Epithelial cell of proximal tubule (primary cell): ENCODE measurements around the gene ULK2. TPM values are rescaled to one million over a fixed set of nuclear protein-coding genes. Genes with fewer than 3 reads are reported as not detected.
A peak's percentile ranks its signal among the peaks of the same experiment; 100 is the strongest.

Source experiments
- DNase-seq: peaks from one replicate; pipeline ENCODE4 v3.0.0-alpha.2; 2011; ENCODE audit warnings: low read depth
- H3K4me3 ChIP-seq: 2 replicates; pipeline ENCODE4 v1.5.1; 2011; ENCODE audit warnings: low read depth, mild to moderate bottlenecking, low read length
- CTCF ChIP-seq: conservative IDR thresholded peaks from 2 replicates; pipeline ENCODE4 v1.5.1; 2012; ENCODE audit warnings: low read depth, mild to moderate bottlenecking, low read length
- total RNA-seq: library from RNA; depleted of rRNA; stranded (reverse); fragments of >200 nt; gene quantifications from 2 replicates; pipeline ENCODE4 v1.2.3, GENCODE V29; 2015

The ULK2 gene
- total RNA-seq, 1 donor from 2014 or later: 14.1 TPM

- DNase-seq: peak; percentile 59
- no peak for TF ChIP-seq CTCF
- H3K4me3 ChIP-seq: no peak overlapping the region
These were observed 114.7 kb downstream of the ULK2 start for GRCh38 chr17:19753051-19753509.

- DNase-seq: no peak
- no peak for TF ChIP-seq CTCF
- no peak overlapping the region for H3K4me3 ChIP-seq
These were observed 115.3 kb downstream of the ULK2 start for GRCh38 chr17:19752216-19753050.

GRCh38 chr17:19750835-19751234 is 116.9 kb downstream of the ULK2 start:
- no peak for TF ChIP-seq CTCF
- no peak overlapping the region for H3K4me3 ChIP-seq
- DNase-seq: no peak

GRCh38 chr17:19750020-19750572 is 117.6 kb downstream of the ULK2 start:
- no peak overlapping the region for H3K4me3 ChIP-seq
- no peak for DNase-seq
- TF ChIP-seq CTCF: no peak

GRCh38 chr17:19748807-19749193 is 118.9 kb downstream of the ULK2 start:
- TF ChIP-seq CTCF: no peak
- H3K4me3 ChIP-seq: no peak overlapping the region
- DNase-seq: no peak

GRCh38 chr17:19747829-19748806 is 119.6 kb downstream of the ULK2 start, which contains the start of gene ALDH3A1:
Gene ALDH3A1, minus strand, starts transcription at chr17:19748298. Its CDS starts 3,169 bp downstream, at chr17:19745129.
- TF ChIP-seq CTCF: no peak
- no peak within 1 kb of the TSS for H3K4me3 ChIP-seq
- no peak for DNase-seq
